CD4-positive, alpha-beta T cell treated with Interleukin-4 for 4 hours (primary cell): ENCODE results near the gene ICAM1.

ENCODE experiments used
- DNase-seq: peaks from one replicate; pipeline ENCODE4 v3.0.0-alpha.2; 2020

ICAM1 gene

GRCh38 chr19:10245189-10245939 lies 25.6 kb upstream of the ICAM1 start:
- no peak for DNase-seq

GRCh38 chr19:10246511-10246910 lies 24.4 kb upstream of the ICAM1 start:
- no peak for DNase-seq

DNA sequence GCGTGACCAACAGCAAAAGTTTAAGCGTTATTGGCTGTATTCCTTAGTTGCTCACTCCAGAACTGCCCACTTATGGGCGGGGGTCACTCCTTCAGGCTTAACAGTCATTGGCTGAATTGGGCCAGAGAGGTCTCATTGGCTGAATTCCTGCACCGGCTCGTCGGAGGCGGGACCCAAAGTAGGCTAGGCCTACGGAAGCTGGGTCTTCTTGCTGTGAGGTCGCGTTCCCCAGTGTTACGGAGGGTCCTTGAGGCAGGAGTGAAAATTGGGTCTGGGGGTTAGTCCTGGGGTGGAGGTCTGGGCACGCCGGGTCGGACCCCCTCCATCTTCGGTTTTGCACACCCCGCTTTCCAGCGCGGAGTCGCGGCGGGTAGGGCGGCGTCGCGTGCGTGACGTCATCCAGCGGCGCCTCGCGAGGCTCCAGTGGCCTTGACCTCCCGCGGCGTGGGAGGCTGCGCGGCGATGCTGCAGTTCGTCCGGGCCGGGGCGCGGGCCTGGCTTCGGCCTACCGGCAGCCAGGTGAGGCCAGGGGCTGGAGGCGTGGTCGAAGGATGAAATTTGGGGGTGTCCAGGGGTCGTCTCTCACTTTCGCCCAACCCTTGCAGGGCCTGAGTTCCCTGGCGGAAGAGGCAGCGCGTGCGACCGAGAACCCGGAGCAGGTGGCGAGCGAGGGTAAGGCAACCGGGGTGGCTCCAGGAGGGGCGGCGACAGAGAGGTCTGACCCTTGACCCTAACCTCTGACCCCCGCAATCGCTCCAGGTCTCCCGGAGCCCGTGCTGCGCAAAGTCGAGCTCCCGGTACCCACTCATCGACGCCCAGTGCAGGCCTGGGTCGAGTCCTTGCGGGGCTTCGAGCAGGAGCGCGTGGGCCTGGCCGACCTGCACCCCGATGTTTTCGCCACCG lies 18.9 kb upstream of the ICAM1 start, which contains the start of gene MRPL4:
Gene MRPL4 (plus strand): TSS at position 423 of the 903 bp plus-strand sequence. CDS start 40 bp downstream, at position 463.
- peak; percentile 98 for DNase-seq

DNA sequence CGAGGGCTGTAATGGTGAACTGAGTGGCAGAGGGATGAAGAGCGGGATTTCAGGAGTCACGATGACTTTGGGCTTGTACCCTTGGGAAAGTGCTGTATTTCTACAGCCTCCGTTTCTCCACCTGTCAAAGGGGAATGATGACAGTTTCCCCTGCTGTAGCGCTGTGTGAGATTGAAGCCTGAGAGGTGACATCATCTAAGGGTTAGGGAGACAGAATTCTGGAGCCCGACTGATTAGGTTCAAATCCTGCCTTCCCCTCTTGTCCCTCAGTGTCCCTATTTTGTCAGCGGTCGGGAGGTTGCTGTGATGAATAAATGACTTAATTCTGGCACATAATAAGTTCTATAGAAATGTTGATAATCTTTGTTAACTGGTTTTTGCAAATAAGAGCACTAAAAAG lies 18.2 kb upstream of the ICAM1 start:
- no peak for DNase-seq

DNA sequence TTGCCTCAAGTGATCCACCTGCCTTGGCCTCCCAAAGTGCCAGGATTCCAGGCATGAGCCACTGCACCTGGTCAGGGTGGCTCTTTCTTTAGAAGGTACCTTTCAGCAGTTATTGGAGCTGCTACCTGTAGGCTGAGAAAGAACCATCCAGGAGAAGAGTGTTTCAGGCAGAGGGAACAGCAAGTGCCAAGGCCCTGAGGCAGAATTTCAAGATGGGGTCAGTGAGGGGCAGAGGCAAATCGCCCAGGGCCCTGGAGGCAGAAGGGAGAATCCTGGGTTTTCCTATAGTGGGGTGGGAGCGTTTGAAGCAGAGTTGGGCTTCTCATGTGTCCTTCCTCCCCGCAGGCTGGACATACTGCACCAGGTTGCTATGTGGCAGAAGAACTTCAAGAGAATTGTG lies 16.7 kb upstream of the ICAM1 start:
- no peak for DNase-seq

DNA sequence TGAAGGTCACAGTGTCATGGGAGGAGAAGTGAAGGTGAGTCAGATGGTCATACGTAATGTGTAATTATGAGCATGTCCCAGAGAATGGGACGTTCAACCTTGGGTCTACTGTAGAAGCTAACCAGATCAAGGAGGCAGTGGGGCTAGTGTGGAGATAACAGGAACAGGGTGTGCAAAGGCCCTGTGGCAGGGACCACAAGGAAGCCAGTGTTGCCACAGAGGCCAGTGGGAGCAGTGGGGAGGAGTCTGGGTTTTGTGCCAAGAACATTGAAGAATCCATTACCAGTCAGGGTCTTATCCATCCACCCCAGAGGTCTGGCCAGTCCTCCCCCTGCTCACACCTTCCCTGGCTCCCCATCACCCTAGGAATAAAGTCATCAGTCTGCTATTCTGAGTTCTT lies 15.6 kb upstream of the ICAM1 start:
- DNase-seq = no peak

- DNase-seq = no peak
Measured at GRCh38 chr19:10256551-10256950, 14.4 kb upstream of the ICAM1 start.

DNA sequence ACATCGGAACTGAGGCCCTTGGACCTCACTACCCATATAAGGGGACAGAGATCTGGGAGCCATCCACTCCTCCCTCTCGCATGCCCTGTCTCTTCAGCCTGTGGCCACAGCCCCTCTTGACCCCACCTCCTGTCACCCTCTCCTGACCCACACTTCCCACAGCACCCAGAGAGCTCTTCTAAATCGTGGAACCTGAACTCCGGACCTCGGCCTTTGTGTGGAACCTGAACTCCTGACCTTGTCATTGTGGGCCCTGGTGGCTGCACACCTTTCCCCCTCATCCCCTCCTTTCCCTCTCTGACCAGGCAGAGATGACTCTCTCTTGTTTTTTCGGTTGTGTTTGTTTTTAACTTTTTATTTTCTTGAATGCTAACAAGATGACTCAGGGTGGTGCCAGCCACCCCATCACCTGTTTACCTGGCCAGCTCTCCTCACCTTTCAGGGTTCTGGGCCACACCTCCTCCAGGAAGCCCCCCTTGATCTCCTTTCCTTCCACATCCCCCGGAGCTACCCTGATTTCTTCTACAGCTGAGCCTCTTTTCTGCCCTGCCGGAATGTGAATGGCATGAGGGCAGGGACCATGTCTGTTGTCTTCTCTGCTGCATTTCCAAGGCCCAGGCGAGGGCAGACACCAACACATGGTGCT lies 13.8 kb upstream of the ICAM1 start:
- no peak for DNase-seq

- no peak for DNase-seq
Measured at GRCh38 chr19:10258080-10258710, 12.7 kb upstream of the ICAM1 start.

DNA sequence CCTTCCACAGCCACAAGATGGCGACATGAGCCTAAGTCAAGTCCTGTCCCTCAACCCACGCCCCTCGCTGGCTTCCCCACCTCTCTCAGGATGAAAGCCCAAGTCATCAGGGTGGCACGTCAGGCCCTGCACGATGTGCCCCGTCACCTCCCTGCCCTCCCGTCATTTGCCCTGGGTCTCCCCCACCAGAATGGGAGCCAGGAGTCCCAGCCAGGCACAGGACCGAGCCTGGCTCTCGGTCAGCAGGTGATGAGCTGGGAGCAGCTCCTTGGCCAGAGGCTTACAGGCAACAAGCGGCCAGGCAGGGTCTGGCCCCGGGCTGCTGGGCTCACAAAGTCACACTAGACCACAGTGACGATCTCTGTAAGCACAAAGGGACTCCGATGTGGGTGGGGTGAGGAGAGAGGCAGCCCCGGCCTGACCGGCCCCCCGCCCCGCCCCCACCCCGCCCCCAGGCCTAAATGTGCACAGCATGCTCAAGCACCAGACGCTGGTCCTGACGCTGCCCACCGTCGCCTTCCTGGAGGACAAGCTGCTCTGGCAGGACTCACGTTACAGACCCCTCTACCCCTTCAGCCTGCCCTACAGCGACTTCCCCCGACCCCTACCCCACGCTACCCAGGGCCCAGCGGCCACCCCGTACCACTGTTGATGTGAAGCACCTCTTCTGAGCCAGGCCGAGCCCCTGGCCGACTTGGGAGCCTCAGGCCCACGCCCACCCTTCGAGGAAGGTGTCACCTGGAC lies 11.6 kb upstream of the ICAM1 start:
- DNase-seq = peak; percentile 90

DNA sequence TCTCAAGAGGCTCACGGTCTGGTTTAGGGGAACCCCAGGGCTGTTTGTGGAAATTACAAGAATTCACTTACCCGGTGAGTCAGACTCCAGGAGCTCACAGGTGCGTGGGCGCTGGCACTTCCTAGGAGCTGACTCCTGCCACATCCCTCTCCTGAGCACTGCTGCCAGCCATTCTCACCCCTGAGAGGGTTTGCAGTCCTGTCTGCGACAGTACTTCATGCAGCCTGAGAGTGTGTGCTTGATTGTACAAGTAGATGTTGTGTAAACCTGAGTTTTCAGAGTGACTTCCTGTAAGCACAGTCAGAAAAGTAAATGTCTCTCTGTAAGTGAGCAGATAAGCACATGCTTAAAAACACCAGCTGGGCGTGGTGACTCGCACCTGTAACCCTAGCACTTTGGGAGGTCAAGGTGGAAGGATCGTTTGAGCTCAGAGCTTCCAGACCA lies 10.8 kb upstream of the ICAM1 start:
- DNase-seq = peak; percentile 67

DNA sequence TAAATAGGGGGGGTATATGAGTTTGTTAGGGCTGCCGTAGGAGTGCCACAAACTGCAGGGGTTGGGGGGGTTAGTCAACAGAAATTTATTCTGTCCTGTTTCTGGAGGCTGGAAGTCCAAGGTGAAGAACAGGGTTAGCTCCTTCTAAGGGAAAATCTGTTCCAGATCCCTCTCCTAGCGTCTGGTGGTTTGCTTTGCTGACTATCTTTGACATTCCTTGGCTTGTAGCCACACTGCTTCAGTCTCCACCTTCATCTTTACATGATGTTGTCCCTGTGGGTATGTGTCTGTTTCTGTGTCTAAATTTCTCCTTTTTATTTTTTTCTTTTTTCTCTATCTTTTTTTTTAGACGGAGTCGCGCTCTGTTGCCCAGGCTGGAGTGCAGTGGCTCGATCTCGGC lies 8.1 kb upstream of the ICAM1 start:
- no peak for DNase-seq

GRCh38 chr19:10266706-10267105 lies 4.2 kb upstream of the ICAM1 start:
- no peak for DNase-seq

GRCh38 chr19:10268071-10268470 lies 2.8 kb upstream of the ICAM1 start:
- no peak for DNase-seq

GRCh38 chr19:10269333-10270179 lies 1.4 kb upstream of the ICAM1 start:
- DNase-seq = peak; percentile 83

DNA sequence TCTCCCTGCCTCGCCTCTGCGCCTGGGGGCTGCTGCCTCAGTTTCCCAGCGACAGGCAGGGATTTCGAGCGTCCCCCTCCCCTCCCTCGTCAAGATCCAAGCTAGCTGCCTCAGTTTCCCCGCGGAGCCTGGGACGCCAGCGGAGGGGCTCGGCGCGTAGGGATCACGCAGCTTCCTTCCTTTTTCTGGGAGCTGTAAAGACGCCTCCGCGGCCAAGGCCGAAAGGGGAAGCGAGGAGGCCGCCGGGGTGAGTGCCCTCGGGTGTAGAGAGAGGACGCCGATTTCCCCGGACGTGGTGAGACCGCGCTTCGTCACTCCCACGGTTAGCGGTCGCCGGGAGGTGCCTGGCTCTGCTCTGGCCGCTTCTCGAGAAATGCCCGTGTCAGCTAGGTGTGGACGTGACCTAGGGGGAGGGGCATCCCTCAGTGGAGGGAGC lies 722 bp upstream of the ICAM1 start:
- DNase-seq = peak; percentile 81

- peak; percentile 68 for DNase-seq
Measured at GRCh38 chr19:10271543-10272086, 695 bp downstream of the ICAM1 start.

GRCh38 chr19:10274589-10274988 lies 3.7 kb downstream of the ICAM1 start:
- no peak for DNase-seq

DNA sequence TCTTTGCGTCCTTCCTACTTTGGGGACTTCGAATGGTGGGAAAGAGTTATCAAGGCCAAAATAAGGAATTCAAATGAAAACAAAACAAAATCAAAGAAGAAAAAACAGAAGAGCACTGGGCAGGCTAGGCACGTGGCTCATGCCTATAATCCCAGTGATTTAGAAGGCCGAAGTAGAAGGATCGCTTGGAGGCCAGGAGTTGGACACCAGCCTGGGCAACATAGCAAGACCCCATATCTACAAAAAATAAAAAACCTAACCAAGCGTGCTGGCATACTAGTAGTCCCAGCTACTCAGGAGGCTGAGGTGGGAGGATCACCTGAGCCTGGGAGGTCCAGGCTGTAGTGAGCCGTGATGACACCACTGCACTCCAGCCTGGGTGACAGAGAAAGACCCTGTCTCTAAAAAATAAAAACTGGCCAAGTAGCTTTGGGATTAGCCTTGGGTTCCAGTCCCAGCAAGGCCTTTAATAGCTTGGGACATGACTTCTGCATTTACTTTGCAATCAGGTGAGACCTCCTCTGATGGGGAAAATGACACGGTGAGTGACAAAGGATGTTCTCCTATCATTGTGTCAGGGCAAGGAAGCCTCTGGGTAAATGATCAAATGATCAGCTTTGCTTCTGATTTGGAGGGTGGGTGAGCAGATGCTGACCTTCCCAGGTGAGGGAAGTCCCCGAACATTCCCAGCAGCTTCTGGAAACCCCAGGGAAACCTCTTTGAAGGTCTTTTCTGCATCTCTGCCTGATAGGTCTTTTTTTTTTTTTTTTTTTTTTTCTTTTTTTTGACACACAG lies 7.1 kb downstream of the ICAM1 start:
- DNase-seq = no peak

DNA sequence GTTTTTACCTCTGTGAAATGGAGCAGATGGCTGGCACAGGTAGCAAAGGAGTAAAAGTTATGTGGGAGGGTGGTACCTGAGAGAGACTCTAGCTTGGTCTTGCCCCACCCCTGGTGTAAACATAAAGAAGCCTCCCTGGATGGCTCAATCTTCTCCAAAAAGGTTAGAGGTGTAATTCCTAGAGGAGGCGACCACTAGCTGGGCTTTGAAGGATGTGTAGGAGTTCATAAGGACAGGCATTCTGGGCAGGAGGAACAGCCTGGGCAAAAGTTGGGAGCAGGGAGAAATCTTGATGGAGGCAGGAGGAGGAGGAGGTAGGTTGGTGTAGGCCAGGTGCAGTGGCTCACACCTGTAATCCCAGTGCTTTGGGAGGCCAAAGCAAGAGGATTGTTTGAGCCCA lies 8.0 kb downstream of the ICAM1 start:
- no peak for DNase-seq
